ENCODE data around the gene SPDYE6.

- TF ChIP-seq CTCF (IDR thresholded peaks at IDR 0.05; ENCODE audit: low read length) (no peak), EZH2phosphoT487 (IDR thresholded peaks at IDR 0.05; ENCODE audit: low read length) (no peak)
These were observed 55.5 kb downstream of the SPDYE6 start for GRCh38 chr7:102300643-102301221.

Measured in MM.1S (cell line).